GM18870 (cell line): ENCODE data around the gene FUZ.

Source experiments
- ATAC-seq: cut with Tn5 transposase; IDR thresholded peaks from one replicate; pipeline ENCODE4 v1.9.1; 2021; ENCODE audit warnings: moderate library complexity; ENCODE audit not compliant: unreplicated experiment

The FUZ gene

GRCh38 chr19:49807904-49808675, 5.0 kb downstream of the FUZ start:
- no peak for ATAC-seq

DNA sequence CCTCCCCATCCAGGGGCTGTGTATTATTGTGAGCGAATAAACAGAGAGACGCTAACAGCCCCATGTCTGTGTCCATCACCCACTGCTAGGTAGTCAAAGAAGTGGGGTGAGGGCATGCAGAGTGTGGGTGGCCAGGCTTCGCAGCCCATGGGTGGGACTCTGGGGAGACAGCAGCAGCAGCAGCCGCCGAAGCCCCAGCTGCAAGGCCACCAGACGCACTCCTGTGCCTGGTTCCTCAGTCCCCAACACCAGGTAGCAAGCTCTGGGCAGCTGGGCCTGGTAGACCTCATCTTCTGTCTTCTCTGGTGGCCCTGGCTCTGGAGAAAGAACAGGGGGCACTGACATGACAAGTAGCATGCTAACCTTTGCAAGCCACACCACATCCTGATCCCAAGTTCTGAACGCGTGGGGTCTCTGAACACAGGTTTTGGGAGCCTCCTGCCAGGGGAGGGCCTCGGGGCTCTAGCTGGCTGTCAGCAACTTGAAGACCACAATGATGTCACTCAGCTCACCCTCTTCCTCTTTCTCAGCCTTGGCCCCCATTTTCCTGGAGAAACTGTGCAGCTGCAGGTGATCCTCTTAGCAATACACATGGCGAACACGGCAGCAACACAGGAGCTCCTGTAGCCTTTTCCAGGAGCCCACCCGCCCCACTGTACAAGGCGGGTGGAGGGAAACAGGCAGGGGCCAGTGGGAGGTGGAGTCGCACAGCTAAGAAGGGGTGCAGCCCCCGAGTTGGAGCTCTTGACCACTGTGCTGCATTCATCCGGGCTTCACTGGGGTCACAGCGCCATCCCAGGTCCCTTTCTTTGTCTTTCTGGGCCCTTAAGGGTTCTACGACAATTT, 5.8 kb downstream of the FUZ start:
- ATAC-seq: no peak

GRCh38 chr19:49806620-49806959, 6.5 kb downstream of the FUZ start:
- ATAC-seq: no peak

DNA sequence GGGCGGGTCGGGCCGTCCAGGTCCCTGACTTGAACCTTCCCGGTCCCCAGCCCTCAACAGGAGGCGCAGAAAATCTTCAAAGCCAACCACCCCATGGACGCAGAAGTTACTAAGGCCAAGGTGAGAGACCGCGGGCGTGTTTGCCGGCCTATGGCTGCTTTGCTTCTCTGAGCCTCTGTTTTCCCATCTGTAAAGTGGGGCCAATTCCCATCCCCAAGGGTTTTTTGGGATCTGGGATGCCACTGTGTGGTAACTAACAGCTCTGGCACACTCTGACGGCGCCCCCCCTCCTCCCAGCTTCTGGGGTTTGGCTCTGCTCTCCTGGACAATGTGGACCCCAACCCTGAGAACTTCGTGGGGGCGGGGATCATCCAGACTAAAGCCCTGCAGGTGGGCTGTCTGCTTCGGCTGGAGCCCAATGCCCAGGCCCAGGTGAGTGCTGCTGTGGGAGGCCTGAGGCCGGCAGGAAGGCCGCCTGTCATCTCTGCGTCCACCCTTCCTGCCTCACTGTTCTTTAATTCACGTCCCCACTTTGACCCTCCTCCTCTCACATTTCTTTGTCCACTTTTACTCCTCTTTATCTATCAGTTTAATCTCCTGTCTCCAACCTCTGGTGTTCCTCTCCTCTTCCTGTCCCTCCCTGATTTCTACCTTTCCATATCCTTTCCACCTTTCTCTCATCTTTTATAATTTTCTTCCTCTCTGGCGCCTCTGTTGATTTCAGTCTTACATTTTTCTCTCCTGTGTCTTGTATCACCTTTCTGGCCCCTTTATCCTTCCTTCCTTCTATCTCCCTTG, 7.1 kb downstream of the FUZ start:
- no peak for ATAC-seq

- no peak for ATAC-seq
Observed at GRCh38 chr19:49803529-49803856, 9.6 kb downstream of the FUZ start.

DNA sequence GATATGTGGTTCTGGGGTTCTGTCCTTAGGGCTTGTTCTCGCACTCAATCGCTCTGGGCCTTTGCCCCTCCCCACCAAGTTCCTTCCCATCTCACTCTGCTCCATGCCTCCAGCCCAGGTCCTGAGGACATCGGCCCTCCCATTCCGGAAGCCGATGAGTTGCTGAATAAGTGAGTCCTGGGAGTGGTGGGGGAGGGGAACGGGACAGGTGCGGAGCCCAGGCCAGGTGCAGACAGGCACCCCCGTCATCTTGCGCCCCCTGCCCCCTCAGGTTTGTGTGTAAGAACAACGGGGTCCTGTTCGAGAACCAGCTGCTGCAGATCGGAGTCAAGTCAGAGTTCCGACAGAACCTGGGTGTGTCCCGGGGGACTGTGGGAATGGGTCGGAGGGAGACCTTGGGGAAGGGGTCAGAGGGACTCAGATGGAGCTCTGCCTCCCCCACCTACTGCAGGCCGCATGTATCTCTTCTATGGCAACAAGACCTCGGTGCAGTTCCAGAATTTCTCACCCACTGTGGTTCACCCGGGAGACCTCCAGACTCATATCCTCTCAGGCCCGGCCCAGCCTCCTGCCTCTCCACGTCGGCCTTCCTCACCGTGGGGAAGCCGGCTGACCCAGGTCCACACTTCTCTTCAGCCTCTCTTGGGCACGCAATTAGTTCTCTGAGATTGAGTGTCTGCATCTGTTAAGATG, 10.1 kb downstream of the FUZ start:
- no peak for ATAC-seq

GRCh38 chr19:49801966-49802661, 11.0 kb downstream of the FUZ start:
- no peak for ATAC-seq

DNA sequence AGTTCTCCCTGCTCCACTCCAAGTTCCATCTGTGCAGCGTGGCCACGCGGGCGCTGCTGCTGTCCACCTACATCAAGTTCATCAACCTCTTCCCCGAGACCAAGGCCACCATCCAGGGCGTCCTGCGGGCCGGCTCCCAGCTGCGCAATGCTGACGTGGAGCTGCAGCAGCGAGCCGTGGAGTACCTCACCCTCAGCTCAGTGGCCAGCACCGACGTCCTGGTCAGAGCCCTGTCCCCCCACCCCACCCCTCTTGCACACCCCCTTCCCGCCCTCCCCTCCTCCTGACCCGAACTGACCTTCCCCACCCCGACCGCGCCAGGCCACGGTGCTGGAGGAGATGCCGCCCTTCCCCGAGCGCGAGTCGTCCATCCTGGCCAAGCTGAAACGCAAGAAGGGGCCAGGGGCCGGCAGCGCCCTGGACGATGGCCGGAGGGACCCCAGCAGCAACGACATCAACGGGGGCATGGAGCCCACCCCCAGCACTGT, 11.6 kb downstream of the FUZ start:
- ATAC-seq: no peak

DNA sequence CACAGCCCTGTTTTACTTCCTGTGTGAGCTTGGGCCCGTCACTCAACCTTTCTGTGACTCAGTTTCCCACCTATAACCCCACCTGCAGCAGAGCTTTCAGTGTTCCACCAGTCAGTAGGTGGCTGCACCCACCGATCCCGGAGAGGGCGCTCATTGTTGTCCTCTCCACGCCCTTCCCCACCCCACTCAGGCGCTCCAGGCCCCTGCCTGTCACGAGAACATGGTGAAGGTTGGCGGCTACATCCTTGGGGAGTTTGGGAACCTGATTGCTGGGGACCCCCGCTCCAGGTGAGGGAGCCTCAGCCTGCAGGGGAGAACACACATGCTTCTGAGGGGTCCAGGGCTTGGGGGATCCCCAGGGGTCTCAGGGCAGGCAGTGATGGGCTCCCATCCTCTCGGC, 12.3 kb downstream of the FUZ start:
- no peak for ATAC-seq

DNA sequence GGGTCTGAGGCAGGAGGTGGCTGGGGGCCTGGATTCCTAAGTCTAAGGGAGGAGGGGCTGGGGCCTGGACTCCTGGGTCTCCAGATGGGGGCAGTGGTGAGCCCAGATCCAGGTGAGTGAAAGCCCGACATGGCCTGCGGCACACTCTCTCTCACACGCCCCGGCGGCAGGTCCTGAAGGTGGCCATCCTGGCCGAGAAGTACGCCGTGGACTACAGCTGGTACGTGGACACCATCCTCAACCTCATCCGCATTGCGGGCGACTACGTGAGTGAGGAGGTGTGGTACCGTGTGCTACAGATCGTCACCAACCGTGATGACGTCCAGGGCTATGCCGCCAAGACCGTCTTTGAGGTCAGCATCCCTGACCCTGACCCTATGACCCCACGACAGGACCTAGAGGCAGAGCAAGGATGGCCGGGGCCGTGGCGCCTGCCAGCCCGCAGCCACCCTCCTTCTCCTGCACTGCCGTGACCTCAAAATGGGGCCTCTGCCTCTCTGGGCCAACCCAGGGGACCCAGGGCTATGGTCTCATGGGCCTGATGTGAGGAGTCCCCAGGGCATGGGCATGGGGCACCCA, 13.2 kb downstream of the FUZ start:
- no peak for ATAC-seq

GRCh38 chr19:49799271-49799797, 13.8 kb downstream of the FUZ start:
- no peak for ATAC-seq

GRCh38 chr19:49798574-49798973, 14.5 kb downstream of the FUZ start:
- ATAC-seq: no peak

DNA sequence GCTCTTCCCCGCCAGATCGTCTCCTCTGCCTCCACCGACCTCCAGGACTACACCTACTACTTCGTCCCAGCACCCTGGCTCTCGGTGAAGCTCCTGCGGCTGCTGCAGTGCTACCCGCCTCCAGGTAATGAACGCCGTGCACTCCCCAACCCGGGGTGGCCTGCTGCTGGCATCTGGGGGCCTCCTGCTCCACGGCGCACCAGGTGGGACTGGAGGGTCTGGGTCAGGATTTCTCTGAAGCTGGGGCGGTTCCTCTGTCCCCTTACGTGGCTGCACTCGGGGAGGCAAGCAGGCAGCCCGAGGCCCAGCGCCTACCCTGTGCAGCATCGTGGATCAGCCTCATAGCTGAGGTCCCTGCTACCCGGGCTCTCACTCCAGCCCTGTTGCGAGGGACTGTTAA, 17.5 kb downstream of the FUZ start:
- ATAC-seq: no peak

GRCh38 chr19:49793561-49793840, 19.6 kb downstream of the FUZ start:
- no peak for ATAC-seq

DNA sequence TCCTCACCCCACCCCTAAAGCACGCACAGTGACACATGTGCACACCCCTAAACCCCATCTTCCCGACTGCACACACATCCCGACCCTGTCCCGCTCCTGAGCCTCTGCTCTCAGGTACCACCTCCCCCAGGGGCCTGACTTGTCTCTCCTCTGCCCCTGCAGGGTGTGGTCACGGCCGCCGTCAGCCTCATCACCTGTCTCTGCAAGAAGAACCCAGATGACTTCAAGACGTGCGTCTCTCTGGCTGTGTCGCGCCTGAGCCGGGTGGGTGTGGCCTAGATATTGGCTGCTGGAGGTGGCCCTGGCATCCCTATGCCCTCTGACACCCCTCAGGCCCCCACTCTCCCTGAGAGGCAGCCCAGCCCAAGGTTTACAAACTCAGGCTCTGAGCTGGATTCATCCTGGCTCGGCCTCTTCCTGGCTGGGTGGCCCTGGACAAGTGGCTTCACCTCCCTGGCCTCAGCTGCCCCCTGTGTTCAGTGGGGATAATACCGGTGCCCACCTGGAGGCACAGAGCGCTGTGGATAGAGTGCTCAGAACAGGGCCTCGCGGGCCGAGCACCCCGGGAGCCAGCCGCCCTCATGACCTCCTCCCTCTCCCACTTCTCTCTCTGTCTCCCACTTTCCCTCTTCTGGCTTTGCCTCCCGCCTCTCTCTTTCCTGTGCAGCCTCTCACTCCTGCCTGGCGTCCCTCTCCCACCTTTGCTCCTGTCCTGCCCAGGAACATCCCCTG, 20.1 kb downstream of the FUZ start:
- ATAC-seq: no peak

DNA sequence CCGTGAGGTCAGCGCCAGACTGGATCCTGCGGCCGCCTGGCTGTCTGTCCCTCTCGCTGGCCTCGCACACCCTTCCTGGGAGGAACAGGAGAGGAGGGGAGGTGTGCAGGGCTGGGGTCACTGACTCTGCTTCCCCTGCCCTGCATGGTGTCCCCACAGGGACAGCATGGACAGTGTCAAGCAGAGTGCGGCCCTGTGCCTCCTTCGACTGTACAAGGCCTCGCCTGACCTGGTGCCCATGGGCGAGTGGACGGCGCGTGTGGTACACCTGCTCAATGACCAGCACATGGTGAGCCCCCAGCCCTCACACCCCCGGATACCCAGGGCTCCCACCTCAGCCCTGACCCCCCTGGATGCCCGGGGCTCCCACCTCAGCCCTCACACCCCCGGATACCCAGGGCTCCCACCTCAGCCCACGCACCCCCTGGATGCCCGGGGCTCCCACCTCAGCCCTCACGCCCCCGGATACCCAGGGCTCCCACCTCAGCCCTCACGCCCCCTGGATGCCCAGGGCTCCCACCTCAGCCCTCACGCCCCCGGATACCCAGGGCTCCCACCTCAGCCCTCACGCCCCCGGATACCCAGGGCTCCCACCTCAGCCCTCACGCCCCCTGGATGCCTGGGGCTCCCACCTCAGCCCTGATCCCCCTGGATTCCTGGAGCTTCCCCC, 21.2 kb downstream of the FUZ start:
- ATAC-seq: no peak

DNA sequence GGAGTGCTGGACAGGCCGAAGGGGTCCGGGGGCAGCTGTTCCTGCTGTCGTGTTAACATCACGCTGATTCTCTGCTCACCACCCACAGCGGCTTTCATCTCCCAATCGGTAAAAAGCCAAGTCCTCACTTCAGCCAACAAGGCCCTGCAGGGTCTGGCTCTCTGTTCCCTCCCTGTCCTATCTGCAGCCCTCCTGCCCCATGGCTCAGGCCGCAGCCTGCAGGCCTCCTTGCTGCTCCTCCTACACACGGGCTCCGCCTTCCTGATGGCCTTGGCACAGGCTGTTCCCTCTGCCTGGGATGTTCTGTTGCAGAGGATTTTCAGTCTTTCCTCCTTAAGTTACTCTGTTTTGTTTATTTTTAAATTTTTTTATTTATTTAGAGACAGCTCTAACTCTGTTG, 22.2 kb downstream of the FUZ start:
- no peak for ATAC-seq

- ATAC-seq: no peak
Observed at GRCh38 chr19:49788857-49789256, 24.2 kb downstream of the FUZ start.

DNA sequence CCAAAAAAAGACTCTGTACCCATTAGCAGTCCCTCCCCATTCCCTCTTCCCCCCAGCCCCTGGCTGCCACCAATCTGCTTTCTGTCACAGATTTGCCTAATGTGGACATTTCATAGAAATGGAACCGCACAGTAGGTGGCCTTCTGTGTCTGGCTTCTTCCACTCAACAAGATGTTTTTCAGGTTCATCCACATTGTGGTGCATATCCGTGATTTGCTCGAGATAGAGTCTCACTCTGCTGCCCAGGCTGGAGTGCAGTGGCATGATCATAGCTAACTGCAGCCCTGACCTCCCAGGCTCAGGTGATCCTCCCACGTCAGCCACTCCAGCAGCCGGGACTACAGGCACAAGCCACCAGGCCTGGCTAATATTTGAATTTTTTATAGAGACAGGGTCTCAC, 25.3 kb downstream of the FUZ start:
- no peak for ATAC-seq
